Posterior vena cava (tissue), 2 donors: Measurements from ENCODE around the gene TRIM56. TPM values are rescaled to one million over a fixed set of nuclear protein-coding genes. Genes with fewer than 3 reads are reported as not detected.
"Not testable (repeated sequence)": the region's sequence is repeated elsewhere in the genome, so short reads cannot be mapped to it uniquely, and the experiment has no call there.

Experiments used
- DNase-seq: peaks from one replicate; pipeline ENCODE4 v3.0.0-alpha.2; 2020; ENCODE audit warnings: low spot score
- intact Hi-C, 2 donors: fragments of 100-400 bp; cut with DNase I; formaldehyde crosslinking; loops; one replicate each; pipeline versions ENCODE4 v1.14.1 to v1.14.2; 2022 to 2023
- long read RNA-seq, 2 donors: library from polyadenylated mRNA; unstranded; transcript quantifications; one replicate each; pipeline ENCODE4 v2.0.0, GENCODE V29; 2020 to 2021
- total RNA-seq, 2 donors: library from RNA; stranded (reverse); fragmentation: NEBNext Ultra II Directional; extraction: Animal tissue kit (Norgen Biotek cat#: 25700); gene quantifications; one replicate each; pipeline ENCODE4 v1.2.1, GENCODE V29; 2021
- donor health status: DM: yes; HTN: yes; CAD: no.
- donor health status: DM: yes; HTN: yes; CAD: no.

TRIM56 gene
- 10 to 100 TPM; 33.0 to 38.2 TPM for total RNA-seq
- long read RNA-seq, donor 1, full-length matches to known transcripts, result 4 of 29 reads
- long read RNA-seq, donor 1, partial matches to known transcripts, result 0 of 29 reads
- long read RNA-seq, donor 1, other reads (novel, unspliced or antisense), result 25 of 29 reads
- long read RNA-seq, donor 2, full-length matches to known transcripts, result 13 of 60 reads
- long read RNA-seq, donor 2, partial matches to known transcripts, result 21 of 60 reads
- long read RNA-seq, donor 2, other reads (novel, unspliced or antisense), result 26 of 60 reads

GRCh38 chr7:101085162-101085964 lies at the start of gene TRIM56:
Gene TRIM56, plus strand, starts transcription at chr7:101085481. Its CDS starts 1,832 bp downstream, at chr7:101087313.
- DNase-seq, result peak; percentile 95
- intact Hi-C loops, result loop anchor here in 1 of 2 donors (5.0 to 10.0 kb wide), 2 partner anchors 52 to 109 kb away; no protein-coding TSS in a partner anchor

- intact Hi-C loops, result no loop called here
- DNase-seq, result no peak
Observed at GRCh38 chr7:101035941-101036340, 49.3 kb upstream of the TRIM56 start.

- intact Hi-C loops, DNase-seq: not testable (repeated sequence)
Observed at GRCh38 chr7:101041283-101041682, 44.0 kb upstream of the TRIM56 start.

GRCh38 chr7:101058355-101058754 lies 26.9 kb upstream of the TRIM56 start:
- peak; percentile 88 for DNase-seq
- intact Hi-C loops, result no loop called here

GRCh38 chr7:101059620-101059942 lies 25.7 kb upstream of the TRIM56 start:
- intact Hi-C loops, result no loop called here
- DNase-seq, result no peak

- intact Hi-C loops, result loop anchor here (5.0 to 10.0 kb wide), 2 partner anchors 96 to 164 kb away; partner anchors contain the start of genes ACHE (in 1 of the 2) and MUC12 (in 1 of the 2)
- no peak for DNase-seq
Observed at GRCh38 chr7:101060992-101061391, 24.3 kb upstream of the TRIM56 start.

GRCh38 chr7:101064176-101064550 lies 21.1 kb upstream of the TRIM56 start:
- intact Hi-C loops, result loop anchor here (5.0 to 10.0 kb wide), 2 partner anchors 99 to 167 kb away; partner anchors contain the start of genes ACHE (in 1 of the 2) and MUC12 (in 1 of the 2)
- not testable (repeated sequence) for DNase-seq

GRCh38 chr7:101065162-101065561 lies 20.1 kb upstream of the TRIM56 start:
- intact Hi-C loops, result loop anchor here in 1 of 2 donors (5.0 to 10.0 kb wide), 2 partner anchors 100 to 173 kb away; partner anchors contain the start of gene MUC12
- DNase-seq, result peak; percentile 8

GRCh38 chr7:101066141-101066832 lies 19.0 kb upstream of the TRIM56 start:
- intact Hi-C loops, result loop anchor here in 1 of 2 donors (5.0 to 10.0 kb wide), 2 partner anchors 101 to 174 kb away; partner anchors contain the start of gene MUC12
- DNase-seq, result peak; percentile 50

GRCh38 chr7:101066833-101067177 lies 18.5 kb upstream of the TRIM56 start:
- peak; percentile 14 for DNase-seq
- intact Hi-C loops, result loop anchor here in 1 of 2 donors (1.0 to 10.0 kb wide), 3 partner anchors 102 to 175 kb away; partner anchors contain the start of gene MUC12

GRCh38 chr7:101068401-101068800 lies 16.9 kb upstream of the TRIM56 start:
- intact Hi-C loops, result loop anchor here in 1 of 2 donors (5.0 to 10.0 kb wide), 2 partner anchors 104 to 176 kb away; partner anchors contain the start of gene MUC12

GRCh38 chr7:101071362-101072104 lies 13.7 kb upstream of the TRIM56 start:
- intact Hi-C loops, result not testable (repeated sequence)
- peak; percentile 47 for DNase-seq

More at GRCh38 chr7:101068401-101068800, 16.9 kb upstream of the TRIM56 start:
- peak; percentile 65 for DNase-seq

- intact Hi-C loops, result no loop called here
- no peak for DNase-seq
Observed at GRCh38 chr7:101075646-101076045, 9.6 kb upstream of the TRIM56 start.

- DNase-seq, result peak; percentile 48
- intact Hi-C loops, result not testable (repeated sequence)
Observed at GRCh38 chr7:101076183-101076582, 9.1 kb upstream of the TRIM56 start.

GRCh38 chr7:101077303-101078086 lies 7.8 kb upstream of the TRIM56 start:
- DNase-seq, result peak; percentile 91
- intact Hi-C loops, result no loop called here

- DNase-seq, result no peak
- intact Hi-C loops, result loop anchor here in 1 of 2 donors (10.0 kb wide), 1 partner anchor 113 kb away; no protein-coding TSS in a partner anchor
Observed at GRCh38 chr7:101081432-101081831, 3.8 kb upstream of the TRIM56 start.

GRCh38 chr7:101084865-101085161 lies 468 bp upstream of the TRIM56 start:
- DNase-seq, result no peak
- intact Hi-C loops, result loop anchor here in 1 of 2 donors (5.0 to 10.0 kb wide), 2 partner anchors 52 to 110 kb away; no protein-coding TSS in a partner anchor
